CD4-positive, alpha-beta T cell treated with Interleukin-17A for 1 hour (primary cell): ENCODE results near the gene CTNS.
"Not testable (repeated sequence)": the region's sequence is repeated elsewhere in the genome, so short reads cannot be mapped to it uniquely, and the experiment has no call there.

Experiments
- DNase-seq: peaks from one replicate; pipeline ENCODE4 v3.0.0-alpha.2; 2020

Gene CTNS

GRCh38 chr17:3688852-3689261 lies 52.3 kb downstream of the CTNS start:
- no peak for DNase-seq

GRCh38 chr17:3689262-3690093 lies 52.9 kb downstream of the CTNS start:
- DNase-seq, result no peak

GRCh38 chr17:3690094-3690715 lies 53.6 kb downstream of the CTNS start:
- no peak for DNase-seq

GRCh38 chr17:3691617-3692067 lies 55.1 kb downstream of the CTNS start:
- no peak for DNase-seq

- DNase-seq, result no peak
These were observed 55.8 kb downstream of the CTNS start for GRCh38 chr17:3692346-3692745.

GRCh38 chr17:3693141-3693540 lies 56.6 kb downstream of the CTNS start:
- DNase-seq, result no peak

GRCh38 chr17:3693829-3694231 lies 57.3 kb downstream of the CTNS start:
- DNase-seq, result peak; percentile 50

- DNase-seq, result no peak
These were observed 58.7 kb downstream of the CTNS start for GRCh38 chr17:3695129-3695722.

GRCh38 chr17:3695723-3696411 lies 59.3 kb downstream of the CTNS start, which contains the start of gene P2RX5:
P2RX5 (minus strand) TSS chr17:3696155; CDS start chr17:3696005, 150 bp downstream.
- DNase-seq, result peak; percentile 55

GRCh38 chr17:3697103-3697476 lies 60.5 kb downstream of the CTNS start:
- no peak for DNase-seq

- no peak for DNase-seq
These were observed 61.6 kb downstream of the CTNS start for GRCh38 chr17:3698139-3698538.

- no peak for DNase-seq
These were observed 63.4 kb downstream of the CTNS start for GRCh38 chr17:3699951-3700350.

- DNase-seq, result not testable (repeated sequence)
These were observed 65.5 kb downstream of the CTNS start for GRCh38 chr17:3702041-3702539.

- DNase-seq, result no peak
These were observed 68.6 kb downstream of the CTNS start for GRCh38 chr17:3704931-3705717.

GRCh38 chr17:3705718-3705984 lies 69.1 kb downstream of the CTNS start:
- DNase-seq, result not testable (repeated sequence)

GRCh38 chr17:3708366-3708765 lies 71.8 kb downstream of the CTNS start:
- no peak for DNase-seq

- peak; percentile 92 for DNase-seq
These were observed 74.4 kb downstream of the CTNS start for GRCh38 chr17:3710951-3711383.
